T47D (cell line): ENCODE data around the gene PPARA.

ENCODE experiments used
- DNase-seq, 2 experiments: peaks; one replicate each; pipeline versions ENCODE4 v3.0.0 to v3.0.0-alpha.2; 2011 to 2012; ENCODE audit warnings: low read depth in 1 of 2, low spot score in 1 of 2
- JUND ChIP-seq: IDR thresholded peaks from 2 replicates; pipeline ENCODE4 v1.6.1; 2012; ENCODE audit warnings: low read depth
- in situ Hi-C: cut with HindIII; loops from 2 replicates; pipeline ENCODE4 v1.10.0; 2016; ENCODE audit warnings: low sequenced_read_pairs, low pct_unique_long_range_greater_than_20kb

The PPARA gene

DNA sequence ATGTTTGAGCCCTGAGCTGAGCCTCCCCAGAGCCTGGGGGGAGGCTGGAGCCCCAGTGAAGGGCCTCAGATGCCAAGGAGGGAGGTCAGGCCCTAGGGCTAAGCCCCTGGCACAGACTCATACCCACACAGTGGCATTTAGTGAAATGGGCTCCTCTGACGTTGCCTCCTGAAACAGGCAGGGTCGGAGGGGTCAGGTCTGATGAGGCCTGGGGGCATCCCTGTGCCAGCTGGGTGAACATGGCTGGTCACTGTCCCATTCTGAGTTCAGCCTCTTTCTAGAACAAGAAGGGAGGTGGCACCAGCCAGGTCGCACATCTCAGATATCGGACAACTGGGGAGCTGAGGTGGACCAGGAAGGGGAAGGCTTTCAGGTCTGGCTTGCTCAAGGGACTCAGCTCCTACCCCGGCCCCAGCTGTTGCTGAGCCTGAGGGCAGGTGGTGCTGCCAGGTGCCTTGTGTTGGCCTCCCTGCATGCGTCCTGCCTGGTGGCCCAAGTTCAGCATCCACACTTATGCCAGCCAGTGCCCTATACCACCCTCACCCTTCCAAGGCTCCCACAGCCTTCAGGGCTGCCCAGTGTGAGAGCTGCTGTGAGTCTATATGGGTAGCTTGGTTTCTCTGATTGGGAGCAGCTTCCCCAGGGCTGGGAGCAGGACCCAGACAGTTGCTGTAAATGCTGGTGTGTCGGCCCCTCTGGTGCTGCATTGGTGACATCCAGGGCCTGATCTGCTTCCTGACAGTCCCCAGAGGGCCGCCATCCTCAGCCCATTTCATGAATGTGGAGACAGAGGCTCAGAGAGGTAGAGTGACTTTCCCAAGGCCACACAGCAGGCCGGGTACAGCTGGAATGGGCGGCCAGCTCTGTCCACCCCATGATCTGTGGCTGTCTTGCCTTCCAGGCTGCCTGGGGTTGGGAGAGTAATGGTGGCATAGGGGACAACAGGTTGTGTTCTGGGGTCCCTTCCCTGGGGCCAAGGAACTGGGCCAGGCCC, 32.8 kb upstream of the PPARA start:
- TF ChIP-seq JUND = no peak
- in situ Hi-C loops = no loop called here
- DNase-seq = no peak

DNA sequence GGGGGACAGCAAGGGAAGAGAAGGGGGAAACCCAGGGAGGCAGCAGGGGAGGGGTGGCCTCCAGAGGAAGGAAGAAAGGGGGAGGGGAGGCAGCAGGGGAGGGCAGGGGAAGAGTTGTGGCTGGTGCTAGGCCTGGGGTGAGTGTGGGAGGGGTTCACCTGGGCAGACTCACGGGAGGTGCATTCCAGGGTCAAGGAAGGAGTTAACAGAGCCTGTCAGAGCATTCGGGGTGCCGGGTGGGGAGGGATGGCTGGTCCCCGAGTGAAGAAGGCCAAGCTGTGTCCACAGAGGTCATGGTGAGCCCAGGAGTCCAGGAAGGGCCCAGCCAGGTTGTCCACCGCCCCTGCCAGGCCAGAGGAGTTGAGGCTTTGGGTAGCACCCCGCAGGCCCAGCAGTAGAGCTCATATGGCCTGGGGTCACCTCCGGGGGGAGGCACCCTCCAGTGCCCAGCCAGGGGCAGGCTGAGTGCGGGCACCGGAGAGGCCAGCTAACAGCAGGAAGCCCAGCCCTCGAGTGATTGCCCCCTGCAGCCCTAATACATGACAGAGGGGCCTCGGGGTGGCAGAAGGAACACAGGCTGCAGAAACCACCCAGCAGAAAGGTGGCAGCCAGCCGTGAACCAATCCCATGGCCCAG, 31.1 kb upstream of the PPARA start:
- no peak for DNase-seq
- in situ Hi-C loops = no loop called here
- no peak for TF ChIP-seq JUND

DNA sequence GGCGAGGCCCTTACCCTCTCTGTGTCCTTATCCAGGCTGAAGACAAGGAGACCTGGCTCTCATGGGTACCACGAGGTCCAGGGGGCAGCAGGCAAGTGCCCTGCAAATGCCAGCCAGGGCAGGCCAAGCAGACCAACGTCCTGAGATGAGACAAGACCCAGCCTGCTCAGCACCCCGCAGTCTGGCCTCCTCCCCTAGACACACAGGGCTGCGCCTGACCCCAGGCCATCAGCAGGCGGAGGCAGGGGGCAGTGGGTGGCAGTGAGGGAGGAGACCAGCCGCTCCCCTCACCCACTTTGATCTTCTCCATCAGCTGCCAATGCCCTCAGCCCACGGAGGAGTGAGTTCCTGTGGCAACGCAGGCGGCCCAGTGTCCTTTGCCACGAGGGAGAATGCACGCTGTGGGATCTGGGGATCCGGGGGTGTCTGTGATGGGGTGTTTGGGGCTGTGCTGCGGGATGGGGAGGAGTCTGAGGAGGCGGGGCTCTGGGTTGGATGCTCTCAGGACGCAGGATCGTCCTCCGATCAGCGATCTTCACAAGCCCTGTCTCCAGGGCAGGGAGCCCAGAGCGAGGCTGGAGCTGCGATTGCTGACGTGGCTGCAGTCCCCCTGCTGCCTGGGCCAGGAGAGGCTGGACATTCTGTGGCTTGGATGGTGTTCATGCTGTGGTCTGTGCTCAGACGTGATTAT, 30.5 kb upstream of the PPARA start:
- no peak for DNase-seq
- in situ Hi-C loops = no loop called here

DNA sequence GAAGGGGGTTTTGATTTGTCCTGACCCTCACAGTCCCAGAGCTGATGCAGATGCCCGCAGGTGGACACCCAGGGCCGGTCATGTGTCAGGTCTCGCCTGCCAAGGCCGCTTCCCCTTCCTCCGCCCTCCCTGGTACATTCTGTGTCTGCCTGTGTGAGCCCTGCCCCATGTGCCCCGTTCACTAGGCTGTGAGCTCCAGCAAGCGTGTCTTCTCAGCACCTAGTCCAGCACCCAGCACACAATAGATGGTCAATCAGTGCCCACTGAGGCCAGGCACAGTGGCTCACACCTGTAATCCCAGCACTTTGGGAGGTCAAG, 29.9 kb upstream of the PPARA start:
- TF ChIP-seq JUND = no peak
- in situ Hi-C loops = no loop called here
- DNase-seq = no peak

More for the DNA sequence above, 30.5 kb upstream of the PPARA start:
- no peak for TF ChIP-seq JUND

DNA sequence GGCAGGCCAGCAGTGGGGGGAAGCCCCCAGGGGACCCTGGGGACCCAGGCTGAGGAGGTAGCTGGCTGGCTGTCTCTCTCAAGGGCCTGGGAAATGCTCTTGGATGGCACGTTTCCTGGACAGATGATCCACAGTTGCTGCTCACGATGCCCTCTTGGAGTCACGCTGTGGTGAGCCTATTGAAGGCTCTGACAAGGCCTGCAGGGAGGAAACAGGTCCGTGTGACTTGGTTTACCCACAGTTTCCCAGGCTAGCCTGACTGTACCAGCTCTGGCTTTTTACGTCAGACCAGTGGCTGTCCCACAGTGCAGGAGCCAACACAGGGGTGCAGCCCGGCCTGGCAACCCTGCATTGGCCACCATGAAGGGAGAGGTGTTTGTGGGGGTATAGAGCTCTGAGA, 29.2 kb upstream of the PPARA start:
- no peak for DNase-seq
- in situ Hi-C loops = no loop called here
- TF ChIP-seq JUND = no peak

DNA sequence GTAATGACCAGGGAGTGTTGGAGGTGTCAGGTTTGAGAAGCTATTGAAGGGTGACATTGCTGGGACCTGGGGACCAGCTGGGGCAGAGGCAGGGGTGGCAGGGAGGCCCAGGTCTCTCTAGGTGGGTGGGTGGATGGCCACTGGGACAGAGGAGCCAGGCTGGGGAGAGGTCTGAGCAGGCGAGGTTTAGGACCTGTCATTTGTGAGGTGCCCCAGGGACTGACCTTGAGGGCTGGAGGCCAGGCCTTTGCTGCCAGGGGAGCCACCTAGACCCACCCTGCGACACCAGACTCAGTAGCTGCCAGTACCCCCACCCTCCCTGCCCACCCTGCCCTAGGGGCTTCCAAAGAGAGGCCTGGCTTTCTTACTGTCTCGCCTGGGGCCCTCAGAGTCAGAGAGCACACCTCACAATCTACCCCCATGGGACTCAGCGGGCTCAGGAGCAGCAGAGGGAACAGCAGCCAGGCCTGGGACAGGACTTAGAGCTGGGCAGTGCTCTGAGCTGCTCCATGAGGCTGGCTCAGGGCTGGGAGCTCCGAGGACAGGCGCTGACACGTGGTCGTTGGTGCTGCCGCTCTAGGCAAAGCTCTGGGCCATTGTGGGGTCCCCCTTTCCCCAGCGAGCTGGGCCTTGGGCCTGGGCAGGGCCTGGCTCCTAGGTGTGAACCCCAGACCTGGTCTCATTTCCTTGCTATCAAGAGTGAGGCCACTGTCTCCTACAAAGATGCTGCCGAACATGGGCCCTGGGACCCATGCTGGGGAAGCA, 28.6 kb upstream of the PPARA start:
- TF ChIP-seq JUND = no peak
- in situ Hi-C loops = no loop called here
- DNase-seq = no peak

DNA sequence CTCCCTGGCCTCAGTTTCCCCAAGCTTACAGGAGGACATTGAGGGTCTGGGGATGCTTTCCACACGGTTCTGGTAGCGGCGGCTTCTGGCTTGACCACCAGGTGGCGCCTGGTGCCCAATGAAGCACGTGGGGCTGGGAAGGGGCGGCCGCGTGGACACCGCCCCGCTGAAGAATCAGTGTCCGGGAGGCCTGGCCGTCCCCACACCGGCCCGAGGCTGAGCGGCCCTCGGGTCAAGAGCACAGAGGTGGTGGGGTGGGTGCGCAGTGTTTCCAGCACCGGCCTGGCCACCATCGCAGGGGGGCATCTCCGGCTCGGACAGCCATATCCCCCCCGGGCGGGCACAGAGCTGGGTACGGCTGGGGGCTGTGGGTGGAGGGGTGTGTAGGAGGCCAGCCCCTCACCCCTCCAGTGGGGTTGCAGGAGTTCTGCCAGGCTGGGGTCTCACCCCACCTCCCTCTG, 27.8 kb upstream of the PPARA start:
- no peak for TF ChIP-seq JUND
- in situ Hi-C loops = no loop called here
- peak; percentile 66 to 67 for DNase-seq

DNA sequence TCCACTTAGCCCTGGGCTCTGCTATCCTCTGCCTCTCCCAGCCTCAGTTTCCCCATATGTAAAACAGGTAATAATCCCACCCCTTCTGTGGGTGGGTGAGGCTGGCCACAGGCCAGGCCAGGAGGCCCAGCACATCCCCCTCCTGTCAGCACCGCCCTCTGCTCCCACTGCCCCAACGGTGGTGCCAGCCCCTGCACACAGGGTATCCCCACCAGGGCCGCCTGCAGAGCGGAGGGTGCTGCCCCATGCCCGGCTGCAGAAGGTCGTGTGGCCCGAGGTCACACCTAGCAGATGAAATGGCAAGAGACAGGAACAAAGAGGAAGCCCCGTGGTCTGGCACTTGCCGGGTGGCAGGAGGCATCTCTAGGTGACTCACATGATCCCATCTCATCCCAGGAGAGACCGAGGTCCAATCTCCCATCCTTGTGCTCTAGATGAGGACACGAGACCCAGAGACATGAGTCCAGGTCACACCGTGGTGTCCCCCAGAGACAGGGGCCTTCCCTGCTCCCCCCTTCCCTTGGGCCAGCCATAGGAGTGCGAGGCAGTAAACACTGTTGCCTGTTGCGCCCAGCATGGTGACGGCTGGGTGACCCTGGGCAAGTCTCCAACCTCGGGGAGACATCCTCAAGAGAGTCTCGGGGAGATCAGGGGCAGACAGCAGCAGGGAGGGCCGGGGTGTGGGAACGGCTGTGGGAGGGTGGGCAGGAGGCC, 27.2 kb upstream of the PPARA start:
- in situ Hi-C loops = no loop called here
- no peak for TF ChIP-seq JUND
- no peak for DNase-seq

DNA sequence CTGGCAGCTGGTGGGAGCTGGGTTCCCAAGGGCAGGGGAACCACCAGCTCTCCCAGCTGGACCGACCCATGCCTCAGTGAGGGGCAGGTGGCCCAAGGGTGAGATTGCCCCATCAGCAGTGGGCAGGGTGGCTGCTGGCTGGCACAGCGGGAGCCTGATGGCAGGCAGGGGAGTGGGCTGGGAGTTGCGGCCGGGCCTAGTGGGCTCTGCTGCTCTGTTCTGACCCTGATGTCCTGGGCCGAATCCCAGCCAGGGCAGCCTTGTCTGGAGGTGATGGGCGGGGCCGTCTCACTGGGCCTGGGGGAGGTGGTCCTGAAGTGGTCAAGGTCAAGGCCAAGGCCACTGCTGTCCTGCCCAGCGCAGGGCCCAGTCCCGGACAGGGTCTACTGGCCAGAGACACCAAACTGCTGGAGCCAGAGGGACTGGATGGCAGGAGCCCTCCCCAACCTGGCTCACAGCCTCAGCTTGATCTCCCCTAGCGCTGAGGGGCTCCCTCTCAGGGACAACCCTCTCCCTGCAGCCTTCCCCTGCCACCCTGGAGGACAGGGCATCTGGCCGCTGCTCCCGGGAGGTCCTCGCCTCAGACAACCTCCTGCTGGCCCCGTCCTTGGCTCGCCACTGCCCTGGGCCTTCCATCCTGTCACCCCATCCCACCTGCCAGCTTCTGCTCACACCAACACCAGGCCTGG, 26.5 kb upstream of the PPARA start:
- in situ Hi-C loops = no loop called here
- no peak for DNase-seq
- no peak for TF ChIP-seq JUND

DNA sequence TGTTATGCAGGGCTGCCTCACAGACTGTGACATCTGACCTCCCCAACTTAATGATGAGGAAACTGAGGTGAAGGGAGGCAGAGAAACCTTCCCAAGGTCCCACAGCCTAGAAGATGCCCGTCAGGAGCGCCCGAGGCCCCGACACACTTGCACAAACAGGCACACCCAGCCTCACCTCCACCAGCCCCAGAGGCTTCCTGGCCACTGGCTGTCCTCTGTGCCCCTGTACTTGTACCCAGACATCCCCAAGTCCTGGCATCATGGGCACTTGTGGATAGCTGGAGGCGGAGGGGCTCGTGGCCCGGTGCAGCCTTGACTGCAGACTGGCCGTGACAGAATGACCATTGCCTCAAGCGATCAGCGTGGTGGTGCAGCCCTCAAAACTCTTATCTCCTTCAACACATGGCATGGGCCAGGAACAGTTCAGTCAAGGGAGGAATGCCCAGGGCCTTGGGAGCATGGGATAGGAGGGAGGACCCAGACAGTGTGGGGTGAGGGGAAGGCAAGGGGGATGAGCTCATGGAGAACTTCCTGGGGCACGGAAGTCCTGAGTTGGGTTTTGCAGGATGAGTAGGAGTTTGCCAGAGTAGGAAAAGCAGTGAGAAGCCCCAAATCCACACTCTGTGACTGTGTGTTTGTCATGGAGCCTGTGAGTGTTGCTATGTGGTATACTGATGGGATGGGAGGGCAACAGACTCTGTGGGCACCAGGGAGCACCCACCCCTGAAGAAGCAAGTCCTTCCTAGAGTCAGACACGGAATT, 25.8 kb upstream of the PPARA start:
- no peak for TF ChIP-seq JUND
- no peak for DNase-seq
- in situ Hi-C loops = no loop called here

DNA sequence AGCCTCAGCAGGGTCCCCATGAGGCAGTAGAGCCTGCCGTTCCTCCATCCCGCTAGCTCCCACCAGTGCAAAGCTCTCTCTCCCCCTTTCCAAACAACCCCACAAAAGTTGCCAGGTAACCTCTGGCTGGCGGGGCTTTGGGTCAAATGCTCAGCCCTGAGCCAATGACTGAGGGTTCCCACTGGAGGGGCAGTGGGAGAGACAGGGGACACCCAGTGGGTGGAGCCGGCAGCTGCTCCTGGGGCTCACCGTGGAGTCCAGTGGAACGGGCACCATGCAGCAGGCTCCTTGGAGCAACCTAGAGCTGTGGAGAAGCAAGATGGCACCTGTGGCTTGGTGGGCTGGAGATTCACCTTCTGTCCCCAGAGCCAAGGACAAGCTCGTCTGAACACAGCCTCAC, 25.0 kb upstream of the PPARA start:
- in situ Hi-C loops = no loop called here
- no peak for DNase-seq
- TF ChIP-seq JUND = no peak
